Activated CD8-positive, alpha-beta memory T cell treated with anti-CD3 and anti-CD28 coated beads for 1 hour (primary cell): ENCODE results near the gene EIF2B5.
"Not testable (repeated sequence)": the region's sequence is repeated elsewhere in the genome, so short reads cannot be mapped to it uniquely, and the experiment has no call there.

Experiments used
- DNase-seq, 2 donors: peaks; one replicate each; pipeline ENCODE4 v3.0.0-alpha.2; 2020; ENCODE audit warnings: low read depth in 1 of 2; ENCODE audit errors: extremely low read depth in 1 of 2

Gene EIF2B5

GRCh38 chr3:184135149-184135910, at the start of gene EIF2B5:
Gene EIF2B5 (plus strand): TSS chr3:184135358. CDS start chr3:184135386, 28 bp downstream.
- peak; percentile 73 to 75 for DNase-seq

DNA sequence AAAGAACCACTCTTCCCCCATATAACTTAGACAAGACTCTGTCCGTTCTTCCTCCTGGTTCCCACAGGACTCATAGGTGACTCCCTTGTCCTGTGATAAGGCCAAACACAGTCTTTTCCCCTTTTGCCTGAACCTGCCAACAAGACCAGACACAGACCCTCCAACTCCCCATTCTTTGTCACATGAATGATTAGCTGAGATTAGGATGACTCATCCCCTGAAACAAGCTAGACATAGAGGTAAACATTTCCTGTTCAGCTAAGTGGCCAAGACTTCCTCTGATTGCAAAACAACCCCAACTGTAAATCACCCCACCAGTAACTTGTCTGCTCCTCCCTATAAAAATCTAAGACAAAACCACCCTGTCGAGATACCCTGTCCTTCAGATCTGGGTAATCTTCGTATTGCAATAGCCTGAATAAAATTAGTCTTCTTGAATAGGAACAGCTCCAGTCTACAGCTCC, 49.7 kb upstream of the EIF2B5 start:
- no peak for DNase-seq

GRCh38 chr3:184092199-184092598, 43.0 kb upstream of the EIF2B5 start:
- no peak for DNase-seq

DNA sequence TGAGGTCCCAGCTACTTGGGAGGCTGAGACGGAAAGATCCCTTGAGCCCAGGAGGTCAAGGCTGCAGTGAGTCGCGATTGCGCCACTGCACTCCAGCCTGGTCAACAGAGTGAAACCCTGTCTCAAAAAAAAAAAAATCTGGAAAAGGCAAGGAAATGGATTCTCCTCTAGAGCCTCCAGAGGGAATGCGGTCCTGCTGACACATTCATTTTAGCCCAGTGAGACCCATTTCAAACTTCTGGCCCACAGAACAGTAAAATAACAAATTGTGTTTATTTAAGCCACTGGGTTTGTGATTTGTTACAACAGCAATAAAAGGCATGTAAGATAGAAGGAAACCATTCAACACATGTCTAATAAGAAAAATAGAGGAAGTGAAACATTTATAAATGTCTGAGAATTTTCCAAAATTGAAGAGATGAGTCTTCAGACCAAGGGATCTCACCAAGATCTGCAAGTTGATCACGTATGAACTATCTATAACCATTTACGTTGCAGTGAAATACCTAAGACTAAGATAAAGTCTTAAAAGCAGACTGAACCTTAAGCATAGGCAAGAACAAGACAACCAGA, 38.3 kb upstream of the EIF2B5 start, which contains the start of gene HTR3E:
HTR3E (plus strand) TSS at position 254 of the 573 bp plus-strand sequence. CDS start 466 bp downstream, outside the sequence.
- DNase-seq = no peak

- DNase-seq = no peak
Observed at GRCh38 chr3:184097556-184097955, 37.6 kb upstream of the EIF2B5 start.

- no peak for DNase-seq
Observed at GRCh38 chr3:184099806-184100686, 35.1 kb upstream of the EIF2B5 start.

- DNase-seq = no peak
Observed at GRCh38 chr3:184110316-184110725, 24.8 kb upstream of the EIF2B5 start.

- no peak for DNase-seq
Observed at GRCh38 chr3:184116017-184116416, 19.1 kb upstream of the EIF2B5 start.

- DNase-seq = no peak
Observed at GRCh38 chr3:184117636-184118035, 17.5 kb upstream of the EIF2B5 start.

GRCh38 chr3:184121031-184121430, 14.1 kb upstream of the EIF2B5 start:
- DNase-seq = not testable (repeated sequence)

DNA sequence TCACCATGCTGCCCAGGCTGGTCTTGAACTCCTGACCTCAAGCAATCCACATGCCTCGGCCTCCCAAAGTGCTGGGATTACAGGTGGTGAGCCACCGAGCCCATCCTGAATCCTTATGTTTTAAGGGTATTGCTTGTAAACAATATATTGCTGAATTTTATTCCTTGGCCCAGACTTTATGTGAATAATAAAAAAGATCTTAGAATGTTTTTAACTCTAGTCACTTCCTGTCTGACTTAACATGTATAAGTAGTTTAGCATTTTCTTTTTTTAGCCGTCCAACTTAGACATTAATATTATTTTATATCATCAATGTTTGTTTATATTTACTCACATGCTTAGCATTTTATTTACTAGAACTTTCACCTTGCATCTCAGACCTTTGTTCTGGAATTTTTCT, 9.2 kb upstream of the EIF2B5 start:
- no peak for DNase-seq

- DNase-seq = no peak
Observed at GRCh38 chr3:184129012-184129411, 6.1 kb upstream of the EIF2B5 start.

DNA sequence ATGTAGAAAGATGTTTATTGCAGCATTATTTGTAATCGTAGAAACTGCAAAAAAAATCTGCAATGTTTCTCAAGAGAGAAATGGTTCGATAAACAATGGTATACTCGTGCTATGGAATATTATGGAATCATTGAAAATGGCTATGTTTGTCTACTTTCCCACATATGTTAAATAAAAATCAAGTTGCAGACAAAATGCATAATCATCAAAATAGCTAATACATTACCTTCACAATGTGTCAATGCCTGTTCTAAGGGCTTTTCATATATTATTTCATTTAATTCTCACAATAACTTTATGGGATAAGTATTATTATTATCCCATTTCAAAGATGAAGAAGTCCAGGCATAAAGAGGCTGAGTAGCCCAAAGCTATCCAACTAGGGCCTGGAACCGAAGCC, 2.2 kb upstream of the EIF2B5 start:
- no peak for DNase-seq

DNA sequence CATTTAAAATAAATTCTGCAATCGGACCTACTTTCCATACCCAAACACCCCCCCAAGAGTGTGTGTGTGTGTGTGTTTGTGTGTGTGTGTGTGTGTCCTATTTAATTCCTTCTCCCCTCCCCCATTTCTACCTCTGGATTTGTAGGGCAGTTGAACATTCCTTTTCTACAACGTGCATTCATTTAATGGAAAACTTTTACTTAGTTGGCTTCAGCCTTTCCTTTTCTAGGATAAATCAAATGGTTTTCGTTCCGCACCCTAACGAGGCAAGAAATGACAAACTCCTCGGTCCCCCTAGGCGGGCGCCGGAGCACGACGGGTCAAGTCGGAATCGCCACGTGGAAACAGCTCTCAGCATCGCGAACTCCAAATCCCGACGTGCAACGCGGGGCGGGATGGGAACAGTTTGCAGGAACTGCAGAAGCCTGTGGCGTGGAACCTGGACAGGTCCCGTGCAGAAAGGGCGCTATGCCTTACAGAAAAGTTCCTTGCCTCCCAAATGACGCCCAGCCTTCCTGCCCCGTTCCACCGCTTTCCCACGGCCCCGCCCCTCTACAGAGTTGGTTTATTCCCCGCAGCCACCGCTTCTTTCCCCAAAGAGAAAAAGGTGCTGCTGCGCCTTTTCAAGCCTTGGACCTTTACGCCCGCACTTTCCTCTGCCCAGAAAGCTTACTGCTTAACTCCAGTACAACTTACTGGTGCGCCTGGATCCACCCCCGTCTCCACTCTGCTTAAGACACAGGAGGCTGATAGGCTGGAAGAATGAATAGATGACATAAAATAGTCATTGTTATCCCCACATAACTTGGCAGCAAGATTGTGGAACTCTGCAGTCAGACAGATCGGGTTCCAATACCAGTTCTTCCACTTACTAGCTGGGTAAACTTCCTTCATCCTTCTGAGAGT, 1.1 kb upstream of the EIF2B5 start:
- DNase-seq = peak in 1 of 2 donors; percentile 21

GRCh38 chr3:184134746-184135148, 411 bp upstream of the EIF2B5 start:
- DNase-seq = no peak

DNA sequence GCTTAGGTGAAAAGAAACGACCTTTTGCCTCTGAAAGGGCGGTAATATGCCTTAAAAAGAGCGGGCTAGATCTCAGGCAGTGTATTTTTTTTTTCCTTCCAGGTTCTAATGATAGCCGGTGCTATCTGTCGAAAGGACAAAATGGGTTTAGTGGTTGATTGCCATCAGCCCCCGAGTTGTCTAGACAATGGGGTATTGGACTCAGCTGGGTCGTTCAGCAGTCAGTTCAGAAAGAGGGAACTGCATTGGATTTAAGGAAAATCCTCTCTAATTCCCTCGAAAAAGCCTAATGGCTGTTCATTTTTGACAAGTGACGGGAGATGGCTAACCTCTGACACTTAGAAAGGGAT, 728 bp downstream of the EIF2B5 start:
- no peak for DNase-seq

DNA sequence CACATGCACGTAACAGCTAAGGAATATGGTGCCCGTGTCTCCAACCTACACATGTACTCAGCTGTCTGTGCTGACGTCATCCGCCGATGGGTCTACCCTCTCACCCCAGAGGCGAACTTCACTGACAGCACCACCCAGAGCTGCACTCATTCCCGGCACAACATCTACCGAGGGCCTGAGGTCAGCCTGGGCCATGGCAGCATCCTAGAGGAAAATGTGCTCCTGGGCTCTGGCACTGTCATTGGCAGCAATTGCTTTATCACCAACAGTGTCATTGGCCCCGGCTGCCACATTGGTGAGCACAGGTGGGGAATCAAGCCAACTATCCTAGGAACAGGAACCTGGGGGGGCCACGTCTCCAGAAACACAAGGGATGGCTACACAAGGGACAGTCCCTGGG, 5.3 kb downstream of the EIF2B5 start:
- no peak for DNase-seq

DNA sequence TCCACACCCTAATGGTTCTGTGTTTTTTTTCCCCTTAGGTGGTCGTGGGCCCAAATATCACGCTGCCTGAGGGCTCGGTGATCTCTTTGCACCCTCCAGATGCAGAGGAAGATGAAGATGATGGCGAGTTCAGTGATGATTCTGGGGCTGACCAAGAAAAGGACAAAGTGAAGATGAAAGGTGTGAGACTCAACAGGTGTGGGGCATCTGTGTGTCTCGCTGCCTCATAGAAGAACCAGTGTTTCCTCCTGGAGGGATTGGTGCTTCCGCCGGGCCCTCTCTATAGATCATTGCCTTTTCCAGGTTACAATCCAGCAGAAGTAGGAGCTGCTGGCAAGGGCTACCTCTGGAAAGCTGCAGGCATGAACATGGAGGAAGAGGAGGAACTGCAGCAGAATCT, 7.0 kb downstream of the EIF2B5 start:
- DNase-seq = no peak

DNA sequence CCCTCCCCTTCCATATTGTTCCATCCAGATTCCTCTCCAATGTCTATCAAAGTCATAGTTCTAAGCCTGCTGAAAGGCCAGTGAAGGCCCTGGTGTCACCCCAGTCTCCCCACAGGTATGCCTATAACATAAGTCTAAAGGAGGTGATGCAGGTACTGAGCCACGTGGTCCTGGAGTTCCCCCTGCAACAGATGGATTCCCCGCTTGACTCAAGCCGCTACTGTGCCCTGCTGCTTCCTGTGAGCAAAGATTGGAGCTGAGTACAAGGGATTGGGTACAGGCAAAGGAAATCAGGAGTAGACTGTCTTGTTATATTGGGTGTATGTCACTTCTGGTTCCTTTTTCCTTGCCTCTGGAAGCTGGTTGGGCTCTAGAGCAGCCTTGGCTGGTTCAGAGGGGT, 8.2 kb downstream of the EIF2B5 start:
- DNase-seq = no peak

DNA sequence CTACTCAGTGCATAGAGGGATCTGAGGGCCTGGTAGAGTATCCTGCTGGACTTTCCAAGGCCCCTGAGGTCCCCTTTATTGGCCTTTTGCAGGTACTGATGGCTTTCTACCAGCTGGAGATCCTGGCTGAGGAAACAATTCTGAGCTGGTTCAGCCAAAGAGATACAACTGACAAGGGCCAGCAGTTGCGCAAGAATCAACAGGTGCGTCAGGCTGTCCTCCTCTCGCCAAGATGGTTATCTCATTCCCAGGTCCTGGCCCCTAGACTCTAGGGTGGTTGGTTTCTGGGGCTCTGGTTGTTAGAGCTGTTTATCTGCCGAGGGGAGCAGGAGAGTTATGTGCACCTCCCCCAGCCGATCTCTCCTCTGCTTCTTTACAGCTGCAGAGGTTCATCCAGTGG, 9.3 kb downstream of the EIF2B5 start:
- DNase-seq = no peak
